KOPT-K1 (cell line): ENCODE data around the gene EYS.

Experiments
- H3K27ac ChIP-seq: fragments of 200-600 bp; sonication (generic); 2 replicates; pipeline ENCODE4 v1.5.1; 2016; ENCODE audit warnings: antibody characterized with exemption, mild to moderate bottlenecking, low read depth, low read length; ENCODE audit not compliant: poor library complexity, severe bottlenecking
- H3K36me3 ChIP-seq: fragments of 200-600 bp; sonication (generic); 2 replicates; pipeline ENCODE4 v1.5.1; 2017; ENCODE audit warnings: antibody characterized with exemption, mild to moderate bottlenecking, low read length, moderate library complexity; ENCODE audit not compliant: insufficient read depth
- H3K9me3 ChIP-seq: fragments of 200-600 bp; sonication (generic); 2 replicates; pipeline ENCODE4 v1.5.1; 2017; ENCODE audit warnings: antibody characterized with exemption, low read length, mild to moderate bottlenecking; ENCODE audit not compliant: insufficient read depth, poor library complexity, severe bottlenecking

The EYS gene

DNA sequence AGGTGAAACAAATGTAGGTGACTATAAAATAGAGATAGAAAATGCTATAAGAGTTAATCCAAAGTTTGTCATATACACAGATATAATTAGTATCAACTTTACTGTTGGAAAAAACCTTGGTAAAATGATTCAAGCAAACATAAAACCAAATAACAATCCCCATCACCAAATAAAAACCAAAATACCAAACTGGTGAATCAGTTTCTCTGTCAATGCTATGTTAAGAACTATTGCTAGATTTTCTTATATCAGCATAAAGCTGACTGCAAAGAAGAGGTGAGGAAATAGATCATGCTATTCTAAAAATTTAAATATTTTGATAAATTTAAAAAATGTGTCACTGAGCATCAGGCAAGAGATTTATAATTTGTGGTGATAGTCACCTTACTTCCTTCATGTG, 1413.0 kb downstream of the EYS start:
- Histone ChIP-seq H3K9me3 (no peaks in the 10 kb centered on the region), H3K27ac (no peak overlapping the region), H3K36me3 (no peaks in the 10 kb centered on the region)

DNA sequence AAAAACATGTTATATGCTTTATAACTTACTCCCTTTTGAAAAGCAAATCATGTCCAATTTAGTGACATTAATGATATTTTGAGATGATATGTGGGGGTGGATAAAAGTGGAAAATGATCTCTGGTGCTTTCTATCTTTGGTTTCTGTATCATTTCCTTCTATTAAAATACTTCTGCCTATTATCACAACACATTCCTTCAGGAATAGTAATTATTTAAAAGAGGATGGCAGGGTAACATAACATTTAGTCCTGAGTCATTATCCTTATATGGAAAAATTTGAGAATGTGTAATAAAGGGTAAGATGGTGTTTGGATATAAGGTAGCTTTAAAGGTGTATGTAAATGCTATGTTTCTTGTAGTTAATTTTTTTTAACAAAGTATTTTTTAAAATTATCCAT, 1413.7 kb downstream of the EYS start:
- Histone ChIP-seq H3K27ac (no peak overlapping the region), H3K9me3 (no peaks in the 10 kb centered on the region), H3K36me3 (no peaks in the 10 kb centered on the region)

DNA sequence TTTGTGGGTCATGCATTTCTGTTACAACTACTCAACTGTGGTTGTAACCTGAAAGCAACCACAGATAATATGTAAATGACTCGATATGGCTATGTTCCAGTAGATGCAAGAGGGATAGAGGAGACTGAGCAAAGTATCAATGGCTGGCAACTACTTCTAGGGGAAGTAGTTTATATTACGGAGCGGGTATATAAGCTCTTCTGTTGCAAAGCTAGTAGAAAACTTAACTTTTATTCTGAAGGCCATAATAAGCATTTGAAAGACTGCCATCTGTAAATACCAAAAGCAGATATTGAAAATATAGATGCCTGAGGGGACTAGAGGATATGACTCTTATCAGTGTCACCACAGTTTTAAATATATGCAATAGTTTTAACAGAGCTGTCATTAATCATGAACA, 1416.2 kb downstream of the EYS start:
- no peaks in the 10 kb centered on the region for H3K36me3 ChIP-seq
- no peaks in the 10 kb centered on the region for H3K9me3 ChIP-seq
- no peak overlapping the region for H3K27ac ChIP-seq

DNA sequence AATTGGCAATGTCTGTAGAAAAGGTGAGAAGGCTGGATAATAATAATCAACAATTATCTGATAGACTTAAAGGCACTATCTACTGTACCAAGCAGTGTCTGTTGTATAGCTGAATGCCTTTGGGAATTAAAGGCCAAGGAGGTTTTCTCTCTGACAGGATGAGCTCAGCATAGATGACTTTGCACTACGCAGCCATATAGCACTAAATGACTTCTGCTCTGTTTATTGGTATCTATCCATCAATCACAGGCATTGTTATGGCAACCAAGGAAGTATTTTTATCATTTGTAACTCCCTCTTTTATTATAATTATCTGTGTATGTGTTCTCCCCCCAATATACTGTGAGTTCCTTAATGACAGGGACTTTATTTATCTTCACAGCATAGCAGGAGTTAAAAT, 1417.1 kb downstream of the EYS start:
- no peaks in the 10 kb centered on the region for H3K9me3 ChIP-seq
- no peak overlapping the region for H3K27ac ChIP-seq
- no peaks in the 10 kb centered on the region for H3K36me3 ChIP-seq

DNA sequence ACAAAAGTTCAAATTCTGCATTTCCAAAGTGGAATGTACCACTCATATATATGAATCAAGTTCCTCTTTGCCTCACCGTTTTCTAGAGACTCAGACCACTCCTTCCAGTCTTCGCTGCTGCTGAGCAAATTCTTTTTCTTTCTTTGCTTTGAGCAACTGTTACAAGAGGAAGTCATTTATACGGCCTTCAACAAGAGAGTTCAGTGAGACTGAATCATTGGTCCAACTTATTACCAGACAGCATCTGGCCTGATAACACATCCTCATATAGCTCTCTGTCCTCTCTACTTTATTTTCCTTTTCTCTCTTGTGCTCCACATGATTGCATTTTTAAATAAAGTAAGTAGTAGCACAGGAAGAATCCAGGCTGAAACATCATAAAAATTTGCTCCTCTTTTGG, 1418.7 kb downstream of the EYS start:
- Histone ChIP-seq H3K9me3 (no peaks in the 10 kb centered on the region), H3K36me3 (no peaks in the 10 kb centered on the region)

DNA sequence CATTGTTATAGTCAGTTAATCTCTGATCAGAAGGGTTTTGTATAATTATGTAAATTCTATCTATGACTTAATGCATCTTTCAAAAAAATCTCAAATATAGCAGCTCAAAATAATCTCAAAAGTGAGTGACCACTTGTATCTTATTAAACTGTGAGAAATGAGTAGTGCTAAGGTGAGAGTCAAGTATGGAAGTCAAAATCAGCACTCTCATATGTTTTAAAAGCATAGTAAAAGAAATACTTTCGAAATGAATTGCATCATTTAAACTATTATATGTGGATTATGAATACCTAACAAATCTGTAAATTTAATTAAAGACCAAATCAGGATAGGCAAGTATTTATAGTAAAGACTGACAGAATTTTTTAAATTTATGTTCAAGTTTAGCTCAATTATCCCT, 1425.9 kb downstream of the EYS start:
- H3K27ac ChIP-seq: no peak overlapping the region
- H3K9me3 ChIP-seq: no peaks in the 10 kb centered on the region
- H3K36me3 ChIP-seq: no peaks in the 10 kb centered on the region

More for the DNA sequence above, 1418.7 kb downstream of the EYS start:
- H3K27ac ChIP-seq: no peak overlapping the region

DNA sequence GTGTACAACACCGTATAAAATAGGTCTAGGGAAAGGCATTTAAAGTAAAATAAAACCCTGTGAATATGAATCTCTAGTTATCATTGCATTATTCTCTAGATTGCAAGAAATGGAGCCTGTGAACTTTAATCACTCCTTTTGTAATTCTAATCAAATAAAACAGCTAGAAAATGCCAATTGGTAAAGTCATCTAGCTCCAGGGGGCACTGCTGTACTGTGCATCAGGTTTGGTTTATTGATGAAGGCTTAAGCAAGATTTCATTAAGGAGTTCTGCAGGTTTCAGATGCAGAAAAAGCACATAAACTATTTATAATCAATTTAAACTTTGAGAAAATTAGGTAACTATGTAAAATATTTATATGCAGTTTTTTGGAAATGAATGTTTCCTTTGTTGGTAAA, 1426.5 kb downstream of the EYS start:
- Histone ChIP-seq H3K36me3 (no peaks in the 10 kb centered on the region), H3K27ac (no peak overlapping the region), H3K9me3 (no peaks in the 10 kb centered on the region)

DNA sequence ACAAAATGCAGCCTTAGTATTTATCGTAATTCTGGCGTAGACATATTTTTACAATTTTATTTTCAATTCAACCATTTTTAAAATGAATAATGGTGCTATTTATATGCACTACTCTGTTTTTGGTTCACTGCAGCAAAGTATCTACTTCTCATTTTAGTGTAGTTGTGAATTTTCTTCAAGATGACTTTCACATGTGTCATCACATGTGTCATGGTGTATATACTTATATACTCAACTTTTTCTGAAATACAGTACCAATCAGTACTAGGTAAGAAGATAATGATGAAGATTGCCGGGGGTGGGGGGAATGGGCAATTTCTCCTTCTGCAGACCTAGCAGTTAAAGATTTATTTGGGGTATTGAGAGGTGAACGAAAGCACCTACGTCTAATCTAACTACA, 1436.9 kb downstream of the EYS start:
- Histone ChIP-seq H3K27ac (no peak overlapping the region), H3K9me3 (no peaks in the 10 kb centered on the region), H3K36me3 (no peaks in the 10 kb centered on the region)

DNA sequence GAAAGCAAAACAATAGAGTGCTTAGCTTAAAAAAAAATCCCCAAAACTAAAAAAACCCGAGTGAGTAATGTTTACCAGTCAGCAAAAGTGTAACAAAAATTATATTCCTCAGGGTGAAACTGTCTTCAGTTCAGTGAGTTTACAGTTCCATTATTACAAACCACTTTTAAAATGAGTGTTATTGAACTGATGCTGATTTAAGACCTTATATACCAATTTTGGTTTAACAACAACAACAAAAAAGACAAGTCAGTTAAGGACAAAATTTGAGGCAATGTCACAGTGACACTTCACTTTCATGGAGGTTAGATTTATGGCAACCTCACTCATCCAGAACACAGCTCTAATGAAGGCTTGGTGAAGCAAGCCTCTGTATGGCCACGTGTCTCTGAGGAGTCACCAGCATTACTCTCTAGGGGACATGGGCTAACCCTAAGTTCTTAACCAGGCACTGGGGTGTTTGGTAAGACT, 1440.6 kb downstream of the EYS start:
- no peaks in the 10 kb centered on the region for H3K9me3 ChIP-seq
- H3K27ac ChIP-seq: no peak overlapping the region
- no peaks in the 10 kb centered on the region for H3K36me3 ChIP-seq

DNA sequence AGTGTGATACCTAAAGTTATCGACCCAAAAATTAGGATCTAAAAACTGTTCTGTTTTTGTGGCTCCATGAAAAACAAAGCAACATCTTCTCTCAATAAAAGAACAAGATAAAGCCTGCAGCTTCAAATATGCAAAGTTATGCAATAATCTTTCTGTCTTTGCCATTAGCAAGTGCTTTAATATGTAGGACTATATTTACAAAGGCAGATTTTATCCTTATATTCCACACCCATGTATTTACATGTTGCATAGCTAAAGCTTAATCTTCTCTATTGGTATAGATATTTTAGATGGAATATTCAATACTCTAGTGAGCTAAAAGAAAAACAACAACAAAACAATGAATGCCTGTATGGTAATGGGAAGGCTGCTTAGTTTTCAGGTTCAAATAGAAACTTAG, 1443.2 kb downstream of the EYS start:
- H3K9me3 ChIP-seq: no peaks in the 10 kb centered on the region
- H3K36me3 ChIP-seq: no peaks in the 10 kb centered on the region
- H3K27ac ChIP-seq: no peak overlapping the region

DNA sequence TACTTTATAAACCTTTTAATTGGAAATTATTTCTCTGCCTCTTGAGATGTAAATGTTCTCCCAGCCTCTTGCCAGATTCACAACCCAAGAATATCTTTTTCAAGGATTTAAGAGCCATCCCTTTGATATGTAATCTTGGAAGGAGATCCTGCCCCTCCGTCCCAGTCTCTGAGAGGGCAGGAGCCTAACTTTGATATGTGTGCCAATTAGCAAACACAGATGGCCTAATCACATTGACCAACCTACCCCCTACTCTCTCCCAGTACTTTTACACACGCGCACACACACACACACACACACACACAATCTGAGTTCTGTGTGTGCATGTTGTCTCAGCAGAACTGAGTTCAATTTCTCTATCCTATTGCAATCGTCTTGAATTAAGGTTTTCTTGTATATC, 1447.7 kb downstream of the EYS start:
- Histone ChIP-seq H3K36me3 (no peaks in the 10 kb centered on the region), H3K27ac (no peak overlapping the region), H3K9me3 (no peaks in the 10 kb centered on the region)

DNA sequence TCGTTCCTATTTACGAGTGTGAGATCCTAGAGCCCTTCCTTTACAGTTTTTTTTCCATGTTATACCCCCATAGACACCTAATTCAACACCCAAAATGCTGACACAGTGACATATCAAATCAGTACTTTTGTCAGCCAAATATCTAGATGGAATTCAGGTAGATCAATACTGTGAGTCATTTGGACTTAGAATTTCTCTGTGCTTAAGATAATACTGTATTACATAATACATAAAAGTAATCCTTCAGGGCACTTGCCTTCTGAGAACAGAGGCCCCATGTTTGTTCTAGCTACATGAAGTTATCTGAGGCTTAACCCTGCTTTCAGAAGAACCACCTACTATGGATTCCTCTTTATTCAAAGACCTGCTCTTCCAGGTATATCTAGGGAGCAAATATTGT, 1448.3 kb downstream of the EYS start:
- Histone ChIP-seq H3K27ac (no peak overlapping the region), H3K36me3 (no peaks in the 10 kb centered on the region), H3K9me3 (no peaks in the 10 kb centered on the region)

DNA sequence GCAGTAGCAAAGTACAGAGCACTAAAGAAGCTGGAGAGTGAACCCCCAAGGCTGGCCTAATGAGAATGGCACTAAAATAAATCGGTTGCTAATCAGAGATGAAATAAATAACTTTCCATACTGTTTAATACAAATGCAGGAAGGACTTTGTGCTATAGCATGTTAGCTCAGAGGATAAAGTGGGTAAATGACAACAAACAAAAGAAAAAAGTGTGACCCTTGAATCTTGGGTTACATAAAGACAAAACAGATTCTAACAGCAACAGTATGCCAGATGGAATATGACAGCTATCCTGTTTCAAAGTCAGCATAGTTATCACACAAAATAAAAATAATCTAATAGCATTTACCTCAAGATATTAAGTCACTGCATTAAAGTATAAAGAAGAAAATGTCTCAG, 1448.7 kb downstream of the EYS start:
- no peaks in the 10 kb centered on the region for H3K36me3 ChIP-seq
- H3K27ac ChIP-seq: no peak overlapping the region

DNA sequence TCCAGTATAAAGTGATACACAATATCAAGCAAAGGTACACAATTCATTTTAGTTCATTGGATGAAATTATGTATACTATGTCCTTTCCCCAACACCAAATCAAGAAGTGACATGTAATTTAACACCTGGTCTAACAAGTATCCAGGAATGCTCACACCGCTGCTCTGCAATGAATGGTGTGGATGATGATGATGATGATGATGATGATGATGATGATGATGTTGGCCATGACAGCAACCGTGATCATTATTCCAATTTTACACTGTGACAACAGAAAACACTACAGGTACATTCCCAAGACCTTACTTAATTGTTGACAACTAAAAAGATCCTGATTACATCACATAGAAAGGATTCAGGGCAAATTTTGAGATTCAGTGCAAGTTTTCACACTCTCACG, 1449.4 kb downstream of the EYS start:
- Histone ChIP-seq H3K27ac (no peak overlapping the region), H3K36me3 (no peaks in the 10 kb centered on the region), H3K9me3 (no peaks in the 10 kb centered on the region)

More for the DNA sequence above, 1448.7 kb downstream of the EYS start:
- no peaks in the 10 kb centered on the region for H3K9me3 ChIP-seq

DNA sequence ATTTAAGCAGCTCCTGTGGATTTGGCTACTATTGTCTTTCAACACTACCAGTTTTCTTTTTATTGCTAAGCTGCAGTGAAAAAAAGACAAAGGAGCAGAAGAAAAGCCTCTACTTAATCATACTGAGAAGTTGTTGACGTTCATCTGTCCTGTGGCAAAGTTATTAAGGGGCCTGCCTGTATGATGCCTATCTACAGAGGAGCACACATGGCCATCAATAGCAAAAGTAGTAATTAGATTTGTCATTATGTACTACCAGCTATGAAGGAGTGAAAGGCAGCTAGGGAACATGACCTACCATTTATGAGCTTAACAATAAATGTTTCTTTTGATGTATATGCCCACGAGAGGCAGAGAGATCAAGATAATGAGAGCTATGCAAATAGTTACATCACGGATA, 1450.5 kb downstream of the EYS start:
- H3K9me3 ChIP-seq: no peaks in the 10 kb centered on the region
- no peaks in the 10 kb centered on the region for H3K36me3 ChIP-seq
- H3K27ac ChIP-seq: no peak overlapping the region

DNA sequence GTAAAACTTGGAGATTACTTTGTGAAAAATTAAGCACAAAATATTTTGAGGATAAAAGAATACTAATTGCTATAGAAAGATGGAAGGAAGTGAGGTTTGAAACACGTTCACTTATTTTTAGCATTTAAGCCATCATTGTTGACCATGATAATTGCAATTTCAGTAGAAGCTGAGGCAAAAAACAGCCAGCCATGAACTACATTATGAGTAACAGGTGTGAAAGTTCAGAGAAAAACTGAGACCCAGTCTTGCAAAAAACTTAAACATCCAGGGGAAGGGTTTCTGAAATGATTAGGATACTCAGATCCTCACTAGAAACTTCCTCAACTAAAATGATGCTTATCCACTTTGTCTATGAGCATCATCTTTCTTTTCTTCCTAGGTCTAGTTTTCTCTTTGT, 1452.0 kb downstream of the EYS start:
- no peaks in the 10 kb centered on the region for H3K9me3 ChIP-seq
- no peak overlapping the region for H3K27ac ChIP-seq
- no peaks in the 10 kb centered on the region for H3K36me3 ChIP-seq

DNA sequence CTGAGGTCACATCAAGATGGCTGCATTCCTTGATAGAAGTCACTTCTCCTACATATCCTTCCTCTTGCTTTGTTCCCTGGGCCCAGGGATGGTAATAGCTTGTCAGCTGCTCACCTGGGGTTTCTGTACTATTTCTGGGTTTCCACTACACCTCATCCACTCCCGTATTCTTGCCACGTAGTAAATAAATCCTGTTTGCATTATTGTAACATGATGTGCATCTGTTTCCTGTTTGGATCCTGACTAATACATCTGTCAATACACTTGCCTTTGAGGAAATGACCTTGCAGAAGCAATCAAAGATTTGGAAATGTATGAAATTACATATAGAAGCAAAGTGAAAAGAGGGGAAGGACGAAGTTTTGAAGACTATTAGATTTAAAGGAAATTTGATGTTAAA, 1452.5 kb downstream of the EYS start:
- Histone ChIP-seq H3K36me3 (no peaks in the 10 kb centered on the region), H3K9me3 (no peaks in the 10 kb centered on the region), H3K27ac (no peak overlapping the region)
